CD4-positive, alpha-beta T cell treated with Interleukin-4 for 4 hours (primary cell): Measurements from ENCODE around the gene SUFU.

ENCODE experiments used
- DNase-seq: peaks from one replicate; pipeline ENCODE4 v3.0.0-alpha.2; 2020

SUFU gene

GRCh38 chr10:102553771-102554170 is 50.0 kb downstream of the SUFU start:
- no peak for DNase-seq

- DNase-seq = no peak
These were observed 50.8 kb downstream of the SUFU start for GRCh38 chr10:102554531-102554930.

GRCh38 chr10:102555781-102556328 is 52.1 kb downstream of the SUFU start:
- no peak for DNase-seq

GRCh38 chr10:102557569-102557968 is 53.8 kb downstream of the SUFU start:
- DNase-seq = no peak

GRCh38 chr10:102559764-102560163 is 56.0 kb downstream of the SUFU start:
- no peak for DNase-seq

GRCh38 chr10:102564209-102564834 is 60.5 kb downstream of the SUFU start:
- DNase-seq = no peak

- no peak for DNase-seq
These were observed 62.0 kb downstream of the SUFU start for GRCh38 chr10:102565793-102566192.

- no peak for DNase-seq
These were observed 75.0 kb downstream of the SUFU start for GRCh38 chr10:102578782-102579181.

- DNase-seq = no peak
These were observed 75.6 kb downstream of the SUFU start for GRCh38 chr10:102579328-102579727.

- no peak for DNase-seq
These were observed 76.5 kb downstream of the SUFU start for GRCh38 chr10:102580230-102580629.

GRCh38 chr10:102581401-102581800 is 77.6 kb downstream of the SUFU start:
- no peak for DNase-seq

GRCh38 chr10:102581981-102582580 is 78.3 kb downstream of the SUFU start:
- no peak for DNase-seq

- DNase-seq = peak; percentile 82
These were observed 80.0 kb downstream of the SUFU start for GRCh38 chr10:102583435-102584417.

GRCh38 chr10:102585026-102585425 is 81.3 kb downstream of the SUFU start:
- DNase-seq = no peak

- no peak for DNase-seq
These were observed 83.1 kb downstream of the SUFU start for GRCh38 chr10:102586858-102587257.

GRCh38 chr10:102588875-102589274 is 85.1 kb downstream of the SUFU start:
- DNase-seq = no peak

- no peak for DNase-seq
These were observed 89.5 kb downstream of the SUFU start for GRCh38 chr10:102593074-102593803.

- DNase-seq = no peak
These were observed 90.0 kb downstream of the SUFU start for GRCh38 chr10:102593804-102594079.

- DNase-seq = no peak
These were observed 91.5 kb downstream of the SUFU start for GRCh38 chr10:102595293-102595692.

- no peak for DNase-seq
These were observed 92.1 kb downstream of the SUFU start for GRCh38 chr10:102595897-102596296.

- peak; percentile 25 for DNase-seq
These were observed 92.8 kb downstream of the SUFU start for GRCh38 chr10:102596506-102596971.

- no peak for DNase-seq
These were observed 93.6 kb downstream of the SUFU start for GRCh38 chr10:102597131-102597991.
